ENCODE measurements around the gene TNFRSF18. TPM values are rescaled to one million over a fixed set of nuclear protein-coding genes. Genes with fewer than 3 reads are reported as not detected.

The TNFRSF18 gene
- total RNA-seq, 2 donors from 2014 or later, result 0.95 to 1.7 TPM

- Mint-ChIP-seq H3K9me3 (peaks cover 6% of the 10 kb centered on the region), H3K27ac (peak within 1 kb of the TSS; percentile 86), H3K36me3 (ENCODE audit: low read depth) (peaks cover 29% of the 10 kb centered on the region), H3K4me1 (peaks cover 8% of the 10 kb centered on the region), H3K27me3 (ENCODE audit: insufficient read depth) (no peaks in the 10 kb centered on the region), H3K4me3 (peak within 1 kb of the TSS; percentile 87)
- peak within 1 kb of the TSS; percentile 92 for H3K4me3 ChIP-seq (ENCODE audit: low read length)
- H3K9ac ChIP-seq (ENCODE audit: extremely low read depth, low read length, poor library complexity, severe bottlenecking), result peak within 1 kb of the TSS; percentile 79
- no peaks in the 10 kb centered on the region for H3K9me3 ChIP-seq (ENCODE audit: control insufficient read depth, low read length)
- peaks cover 16% of the 10 kb centered on the region for H3K36me3 ChIP-seq (ENCODE audit: control insufficient read depth, insufficient read depth, low read length)
- no peaks in the 10 kb centered on the region for H3K4me1 ChIP-seq (ENCODE audit: control insufficient read depth, insufficient read depth, low read length)
- TF ChIP-seq, protein P1, sequence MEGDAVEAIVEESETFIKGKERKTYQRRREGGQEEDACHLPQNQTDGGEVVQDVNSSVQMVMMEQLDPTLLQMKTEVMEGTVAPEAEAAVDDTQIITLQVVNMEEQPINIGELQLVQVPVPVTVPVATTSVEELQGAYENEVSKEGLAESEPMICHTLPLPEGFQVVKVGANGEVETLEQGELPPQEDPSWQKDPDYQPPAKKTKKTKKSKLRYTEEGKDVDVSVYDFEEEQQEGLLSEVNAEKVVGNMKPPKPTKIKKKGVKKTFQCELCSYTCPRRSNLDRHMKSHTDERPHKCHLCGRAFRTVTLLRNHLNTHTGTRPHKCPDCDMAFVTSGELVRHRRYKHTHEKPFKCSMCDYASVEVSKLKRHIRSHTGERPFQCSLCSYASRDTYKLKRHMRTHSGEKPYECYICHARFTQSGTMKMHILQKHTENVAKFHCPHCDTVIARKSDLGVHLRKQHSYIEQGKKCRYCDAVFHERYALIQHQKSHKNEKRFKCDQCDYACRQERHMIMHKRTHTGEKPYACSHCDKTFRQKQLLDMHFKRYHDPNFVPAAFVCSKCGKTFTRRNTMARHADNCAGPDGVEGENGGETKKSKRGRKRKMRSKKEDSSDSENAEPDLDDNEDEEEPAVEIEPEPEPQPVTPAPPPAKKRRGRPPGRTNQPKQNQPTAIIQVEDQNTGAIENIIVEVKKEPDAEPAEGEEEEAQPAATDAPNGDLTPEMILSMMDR (conservative IDR thresholded peaks at IDR 0.05), result no peak
- 0 to 1% methylated on average over 36 to 99 of the region's 99 CpGs for WGBS, 2 experiments (ENCODE audit: insufficient coverage in 1 of 2, insufficient read length in 1 of 2)
- no peaks in the 10 kb centered on the region for H3K27me3 ChIP-seq (ENCODE audit: control insufficient read depth, insufficient read depth, low read length, poor library complexity, severe bottlenecking)
- peak; percentile 98 for DNase-seq
- peak within 1 kb of the TSS; percentile 47 for H3K27ac ChIP-seq (ENCODE audit: low read depth, low read length)
These were observed 25.2 kb upstream of the TNFRSF18 start, which contains the start of gene SDF4 for GRCh38 chr1:1231400-1232207. SDF4 (minus strand) TSS chr1:1232001; CDS start chr1:1228772, 3,229 bp downstream.

- no peak for DNase-seq
- H3K4me3 ChIP-seq (ENCODE audit: low read length), result peak overlapping the region; percentile 92
- H3K36me3 ChIP-seq (ENCODE audit: control insufficient read depth, insufficient read depth, low read length), result peaks cover 16% of the 10 kb centered on the region
- WGBS, 2 experiments (ENCODE audit: insufficient coverage in 1 of 2, insufficient read length in 1 of 2), result 37 to 43% methylated on average over 17 to 24 of the region's 24 CpGs
- H3K4me1 ChIP-seq (ENCODE audit: control insufficient read depth, insufficient read depth, low read length), result no peaks in the 10 kb centered on the region
- H3K4me1 Mint-ChIP-seq, result peaks cover 8% of the 10 kb centered on the region
- H3K27ac ChIP-seq (ENCODE audit: low read depth, low read length), result no peak overlapping the region
- peaks cover 35% of the 10 kb centered on the region for H3K36me3 Mint-ChIP-seq (ENCODE audit: low read depth)
- no peaks in the 10 kb centered on the region for H3K27me3 ChIP-seq (ENCODE audit: control insufficient read depth, insufficient read depth, low read length, poor library complexity, severe bottlenecking)
- TF ChIP-seq, protein P1 (conservative IDR thresholded peaks at IDR 0.05), result peak; percentile 60
- H3K9me3 ChIP-seq (ENCODE audit: control insufficient read depth, low read length), result no peaks in the 10 kb centered on the region
- H3K4me3 Mint-ChIP-seq, result peak overlapping the region; percentile 87
- peak overlapping the region; percentile 86 for H3K27ac Mint-ChIP-seq
- H3K9ac ChIP-seq (ENCODE audit: extremely low read depth, low read length, poor library complexity, severe bottlenecking), result peak overlapping the region; percentile 79
- no peaks in the 10 kb centered on the region for H3K27me3 Mint-ChIP-seq (ENCODE audit: insufficient read depth)
- peaks cover 6% of the 10 kb centered on the region for H3K9me3 Mint-ChIP-seq
These were observed 24.4 kb upstream of the TNFRSF18 start for GRCh38 chr1:1230656-1231399.

- H3K9ac ChIP-seq (ENCODE audit: extremely low read depth, low read length, poor library complexity, severe bottlenecking), result no peak overlapping the region
- H3K36me3 ChIP-seq (ENCODE audit: control insufficient read depth, insufficient read depth, low read length), result peaks cover 18% of the 10 kb centered on the region
- Mint-ChIP-seq H3K27ac (peak overlapping the region; percentile 9), H3K4me3 (no peak overlapping the region), H3K36me3 (ENCODE audit: low read depth) (peaks cover 44% of the 10 kb centered on the region), H3K27me3 (ENCODE audit: insufficient read depth) (no peaks in the 10 kb centered on the region), H3K4me1 (peaks cover 8% of the 10 kb centered on the region), H3K9me3 (peaks cover 6% of the 10 kb centered on the region)
- no peaks in the 10 kb centered on the region for H3K9me3 ChIP-seq (ENCODE audit: control insufficient read depth, low read length)
- no peaks in the 10 kb centered on the region for H3K4me1 ChIP-seq (ENCODE audit: control insufficient read depth, insufficient read depth, low read length)
- H3K27ac ChIP-seq (ENCODE audit: low read depth, low read length), result no peak overlapping the region
- TF ChIP-seq, protein P1 (conservative IDR thresholded peaks at IDR 0.05), result no peak
- WGBS, 2 experiments (ENCODE audit: insufficient coverage in 1 of 2, insufficient read length in 1 of 2), result 95 to 97% methylated on average over 11 to 19 of the region's 19 CpGs
- no peaks in the 10 kb centered on the region for H3K27me3 ChIP-seq (ENCODE audit: control insufficient read depth, insufficient read depth, low read length, poor library complexity, severe bottlenecking)
- H3K4me3 ChIP-seq (ENCODE audit: low read length), result peak overlapping the region; percentile 92
- no peak for DNase-seq
These were observed 23.4 kb upstream of the TNFRSF18 start for GRCh38 chr1:1229770-1230169.
